ENCODE results near the gene MIXL1. TPM values are rescaled to one million over a fixed set of nuclear protein-coding genes. Genes with fewer than 3 reads are reported as not detected.
"Not testable (repeated sequence)": the region's sequence is repeated elsewhere in the genome, so short reads cannot be mapped to it uniquely, and the experiment has no call there.

MIXL1 gene
- total RNA-seq, 6 experiments from 2014 or later: 0.14 TPM; not detected in 5

DNA sequence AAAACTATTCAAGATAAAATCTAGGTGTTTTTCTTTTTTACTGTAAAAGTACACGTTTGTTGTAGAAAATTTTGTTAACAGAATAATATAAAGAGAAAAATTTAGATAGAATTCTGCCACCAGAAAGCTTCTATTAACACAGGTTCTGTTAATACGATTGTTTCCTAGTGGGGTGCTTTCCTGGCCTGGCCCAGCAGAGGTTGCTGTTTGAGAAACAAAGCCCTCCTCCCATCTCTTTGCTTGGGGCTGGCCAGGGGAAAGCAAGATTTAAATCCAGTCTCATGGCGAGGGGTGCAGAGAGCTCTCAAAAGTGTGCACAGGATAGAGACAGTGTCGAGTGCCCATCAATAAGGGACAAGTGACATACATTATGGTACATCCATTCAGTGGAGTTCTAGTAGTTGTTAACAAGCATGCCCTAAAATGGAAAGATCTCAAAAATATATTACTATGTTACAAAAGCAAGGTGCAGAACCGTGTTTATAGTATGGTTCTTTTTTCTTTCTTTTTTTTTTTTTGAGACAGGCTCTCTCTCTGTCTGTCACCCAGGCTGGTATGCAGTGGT, 22.4 kb upstream of the MIXL1 start:
- no peak for DNase-seq
- H3K27ac Mint-ChIP-seq: no peak overlapping the region
- no peaks in the 10 kb centered on the region for H3K9me3 Mint-ChIP-seq
- no peaks in the 10 kb centered on the region for H3K36me3 Mint-ChIP-seq (ENCODE audit: low read depth)
- H3K4me3 Mint-ChIP-seq: no peak overlapping the region
- TF ChIP-seq, protein P1, sequence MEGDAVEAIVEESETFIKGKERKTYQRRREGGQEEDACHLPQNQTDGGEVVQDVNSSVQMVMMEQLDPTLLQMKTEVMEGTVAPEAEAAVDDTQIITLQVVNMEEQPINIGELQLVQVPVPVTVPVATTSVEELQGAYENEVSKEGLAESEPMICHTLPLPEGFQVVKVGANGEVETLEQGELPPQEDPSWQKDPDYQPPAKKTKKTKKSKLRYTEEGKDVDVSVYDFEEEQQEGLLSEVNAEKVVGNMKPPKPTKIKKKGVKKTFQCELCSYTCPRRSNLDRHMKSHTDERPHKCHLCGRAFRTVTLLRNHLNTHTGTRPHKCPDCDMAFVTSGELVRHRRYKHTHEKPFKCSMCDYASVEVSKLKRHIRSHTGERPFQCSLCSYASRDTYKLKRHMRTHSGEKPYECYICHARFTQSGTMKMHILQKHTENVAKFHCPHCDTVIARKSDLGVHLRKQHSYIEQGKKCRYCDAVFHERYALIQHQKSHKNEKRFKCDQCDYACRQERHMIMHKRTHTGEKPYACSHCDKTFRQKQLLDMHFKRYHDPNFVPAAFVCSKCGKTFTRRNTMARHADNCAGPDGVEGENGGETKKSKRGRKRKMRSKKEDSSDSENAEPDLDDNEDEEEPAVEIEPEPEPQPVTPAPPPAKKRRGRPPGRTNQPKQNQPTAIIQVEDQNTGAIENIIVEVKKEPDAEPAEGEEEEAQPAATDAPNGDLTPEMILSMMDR (IDR thresholded peaks at IDR 0.05): peak; percentile 50
- peaks cover 4% of the 10 kb centered on the region; the same call in 1 of the 2 replicates for H3K27me3 Mint-ChIP-seq (ENCODE audit: insufficient read depth)
- no peaks in the 10 kb centered on the region for H3K4me1 Mint-ChIP-seq (ENCODE audit: low read depth)

DNA sequence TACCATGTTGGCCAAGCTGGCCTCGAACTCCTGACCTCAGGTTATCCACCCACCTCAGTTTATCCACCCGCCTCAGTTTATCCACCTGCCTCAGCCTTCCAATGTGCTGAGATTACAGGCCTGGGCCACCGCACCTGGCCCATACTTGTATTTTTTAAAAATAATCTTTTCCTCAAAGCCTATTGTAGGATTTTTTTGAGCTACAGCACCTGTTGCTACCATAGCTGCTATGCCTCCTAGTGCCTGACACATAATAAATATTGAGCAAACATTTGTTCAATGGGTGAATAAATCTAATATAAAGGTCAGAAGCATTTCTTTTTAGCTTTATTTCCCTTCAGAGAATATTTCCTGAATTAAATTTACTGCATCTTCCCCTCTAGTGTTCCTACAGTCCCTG, 21.2 kb upstream of the MIXL1 start:
- Mint-ChIP-seq H3K27me3 (ENCODE audit: insufficient read depth) (peaks cover 4% of the 10 kb centered on the region), H3K4me3 (no peak overlapping the region), H3K4me1 (ENCODE audit: low read depth) (no peaks in the 10 kb centered on the region), H3K27ac (no peak overlapping the region), H3K36me3 (ENCODE audit: low read depth) (no peaks in the 10 kb centered on the region), H3K9me3 (no peaks in the 10 kb centered on the region)
- TF ChIP-seq, protein P1 (IDR thresholded peaks at IDR 0.05): no peak
- DNase-seq: no peak

DNA sequence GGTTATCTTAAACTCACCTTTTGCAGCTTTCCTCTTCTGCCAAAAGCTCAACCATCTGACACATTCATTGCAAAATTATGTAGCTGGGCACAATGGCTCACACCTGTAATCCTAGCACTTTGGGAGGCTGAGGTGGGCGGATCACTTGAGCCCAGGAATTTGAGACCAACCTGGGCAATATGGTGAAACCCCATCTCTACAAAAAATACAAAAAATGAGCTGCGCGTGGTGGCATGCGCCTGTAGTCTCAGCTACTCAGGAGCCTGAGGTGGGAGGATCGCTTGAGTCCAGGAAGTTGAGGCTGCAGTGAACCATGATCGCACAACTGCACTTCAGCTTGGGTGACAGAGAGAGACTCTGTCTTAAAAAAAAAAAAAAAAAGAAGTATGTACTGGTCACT, 20.8 kb upstream of the MIXL1 start:
- not testable (repeated sequence) for H3K27ac Mint-ChIP-seq; DNase-seq; H3K4me1 Mint-ChIP-seq (ENCODE audit: low read depth); H3K4me3 Mint-ChIP-seq; H3K27me3 Mint-ChIP-seq (ENCODE audit: insufficient read depth); H3K9me3 Mint-ChIP-seq; H3K36me3 Mint-ChIP-seq (ENCODE audit: low read depth)

DNA sequence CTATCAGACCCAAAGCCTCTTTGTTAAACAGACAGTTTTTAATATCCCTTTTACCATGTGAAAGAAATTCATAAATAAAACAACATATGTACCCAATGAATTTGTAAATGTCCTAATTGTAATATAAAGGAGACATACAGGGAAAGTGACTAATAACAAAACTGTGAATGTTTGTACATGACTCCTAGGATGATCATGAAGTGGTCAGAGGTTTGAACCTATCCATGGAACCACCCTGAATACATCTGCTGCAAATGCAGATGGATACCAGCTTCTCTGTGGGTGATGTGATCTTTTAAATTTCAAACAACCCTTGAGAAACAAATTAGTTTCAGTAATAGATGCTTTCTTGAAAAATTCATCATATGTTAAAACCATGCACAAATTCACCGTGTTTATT, 20.2 kb upstream of the MIXL1 start:
- Mint-ChIP-seq H3K4me3 (no peak overlapping the region), H3K9me3 (no peaks in the 10 kb centered on the region), H3K36me3 (ENCODE audit: low read depth) (no peaks in the 10 kb centered on the region), H3K27me3 (ENCODE audit: insufficient read depth) (peaks cover 9% of the 10 kb centered on the region), H3K27ac (no peak overlapping the region), H3K4me1 (ENCODE audit: low read depth) (no peaks in the 10 kb centered on the region)
- DNase-seq: no peak
- TF ChIP-seq, protein P1 (IDR thresholded peaks at IDR 0.05): no peak

DNA sequence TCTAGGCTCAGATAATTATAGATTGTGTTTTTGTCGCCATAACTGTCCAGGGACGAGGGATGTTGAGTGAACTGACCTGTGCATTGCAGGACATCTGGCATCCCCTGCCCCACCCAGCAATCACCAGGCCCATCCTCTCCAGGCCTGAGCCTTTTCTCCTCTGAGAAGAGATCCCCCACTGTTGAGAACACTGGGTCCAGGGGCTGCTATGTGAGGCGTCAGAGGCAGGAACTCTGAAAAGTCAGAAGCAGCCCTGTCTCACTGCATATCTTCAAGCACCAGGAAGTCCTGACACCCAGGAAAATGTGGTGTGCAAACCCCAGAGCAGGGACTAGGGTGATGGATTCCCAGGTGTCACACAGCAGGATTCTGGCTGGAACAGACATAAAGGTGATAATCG, 19.8 kb upstream of the MIXL1 start:
- Mint-ChIP-seq H3K27ac (no peak overlapping the region), H3K36me3 (ENCODE audit: low read depth) (no peaks in the 10 kb centered on the region), H3K9me3 (no peaks in the 10 kb centered on the region), H3K27me3 (ENCODE audit: insufficient read depth) (peaks cover 12% of the 10 kb centered on the region), H3K4me3 (no peak overlapping the region), H3K4me1 (ENCODE audit: low read depth) (no peaks in the 10 kb centered on the region)
- TF ChIP-seq, protein P1 (IDR thresholded peaks at IDR 0.05): no peak
- DNase-seq: no peak

DNA sequence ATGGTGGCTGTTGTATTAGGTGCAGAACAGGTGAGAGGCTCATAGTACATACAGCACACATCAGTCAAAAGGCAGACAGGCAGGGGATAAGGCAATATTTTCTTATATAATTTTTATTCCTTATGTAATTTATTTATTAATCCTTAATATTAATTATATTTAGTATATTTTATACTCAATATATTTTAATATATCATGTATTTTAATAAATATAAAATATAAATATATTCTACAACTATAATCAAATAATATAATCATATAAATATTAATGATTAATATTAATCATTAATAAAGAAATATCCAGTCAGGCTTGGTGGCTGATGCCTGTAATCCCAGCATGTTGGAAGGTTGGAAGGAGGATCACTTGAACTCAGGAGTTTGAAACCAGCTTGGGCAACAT, 19.3 kb upstream of the MIXL1 start:
- TF ChIP-seq, protein P1 (IDR thresholded peaks at IDR 0.05): no peak
- H3K4me3 Mint-ChIP-seq: no peak overlapping the region

More for the DNA sequence above, 19.3 kb upstream of the MIXL1 start:
- H3K27ac Mint-ChIP-seq: no peak overlapping the region
- no peaks in the 10 kb centered on the region for H3K4me1 Mint-ChIP-seq (ENCODE audit: low read depth)
- DNase-seq: no peak
- H3K36me3 Mint-ChIP-seq (ENCODE audit: low read depth): no peaks in the 10 kb centered on the region
- H3K9me3 Mint-ChIP-seq: no peaks in the 10 kb centered on the region
- H3K27me3 Mint-ChIP-seq (ENCODE audit: insufficient read depth): peaks cover 13% of the 10 kb centered on the region

All from HFFc6 (cell line).